Mesendoderm (in vitro differentiated cells): ENCODE data around the gene RIIAD1.

Source experiments
- DNase-seq: peaks from one replicate; pipeline ENCODE4 v3.0.0; 2013
- H2AK5ac ChIP-seq: 2 replicates; pipeline ENCODE4 v1.6.1; 2013; ENCODE audit warnings: low read length, inconsistent platforms
- H2BK120ac ChIP-seq: 2 replicates; pipeline ENCODE4 v1.6.1; 2013; ENCODE audit warnings: low read depth, mild to moderate bottlenecking, low read length, moderate library complexity, mixed read lengths
- H2BK15ac ChIP-seq: replicated peaks from 2 replicates; pipeline ENCODE4 v1.6.1; 2013; ENCODE audit warnings: low read depth, mild to moderate bottlenecking, moderate library complexity
- H2BK5ac ChIP-seq: 2 replicates; pipeline ENCODE4 v1.6.1; 2013; ENCODE audit warnings: low read length, inconsistent platforms
- H3K18ac ChIP-seq: 2 replicates; pipeline ENCODE4 v1.6.1; 2013; ENCODE audit warnings: mild to moderate bottlenecking, low read length, mixed read lengths
- H3K23ac ChIP-seq: one replicate; pipeline ENCODE4 v1.6.1; 2013; ENCODE audit warnings: low read length
- H3K27ac ChIP-seq: 2 replicates; pipeline ENCODE4 v1.5.1; 2013; ENCODE audit warnings: low read depth, mild to moderate bottlenecking, inconsistent platforms, low read length, moderate library complexity
- H3K27me3 ChIP-seq: 2 replicates; pipeline ENCODE4 v1.6.1; 2013; ENCODE audit warnings: low read length, control low read depth, mild to moderate bottlenecking, inconsistent platforms; ENCODE audit not compliant: insufficient read depth, poor library complexity
- H3K36me3 ChIP-seq: 2 replicates; pipeline ENCODE4 v1.6.1; 2013; ENCODE audit warnings: low read length, inconsistent platforms; ENCODE audit not compliant: control insufficient read depth, insufficient read depth
- H3K4ac ChIP-seq: one replicate; pipeline ENCODE4 v1.6.1; 2013; ENCODE audit warnings: low read depth, mild to moderate bottlenecking, low read length, moderate library complexity
- H3K4me1 ChIP-seq: 2 replicates; pipeline ENCODE4 v1.6.1; 2013; ENCODE audit warnings: low read depth, low read length, inconsistent platforms; ENCODE audit not compliant: control insufficient read depth
- H3K4me2 ChIP-seq: 2 replicates; pipeline ENCODE4 v1.6.1; 2013; ENCODE audit warnings: low read length
- H3K4me3 ChIP-seq: 2 replicates; pipeline ENCODE4 v1.5.1; 2013; ENCODE audit warnings: mild to moderate bottlenecking, low read length
- H3K56ac ChIP-seq: one replicate; pipeline ENCODE4 v1.6.1; 2013; ENCODE audit warnings: low read length
- H3K79me1 ChIP-seq: 2 replicates; pipeline ENCODE4 v1.6.1; 2013; ENCODE audit warnings: low read length, inconsistent platforms
- H3K79me2 ChIP-seq: 2 replicates; pipeline ENCODE4 v1.6.1; 2013; ENCODE audit warnings: mild to moderate bottlenecking, low read length; ENCODE audit not compliant: control insufficient read depth, insufficient read depth
- H3K9ac ChIP-seq: 2 replicates; pipeline ENCODE4 v1.6.1; 2013; ENCODE audit warnings: low read length, inconsistent platforms
- H4K5ac ChIP-seq: one replicate; pipeline ENCODE4 v1.6.1; 2013; ENCODE audit warnings: low read length
- H4K8ac ChIP-seq: one replicate; pipeline ENCODE4 v1.6.1; 2013; ENCODE audit warnings: low read depth, mild to moderate bottlenecking, control low read depth, low read length, moderate library complexity
- WGBS: extraction: QIAGEN DNeasy Blood & Tissue Kit; methylation state at CpG from one replicate; pipeline ENCODE4 v1.1.7; 2013; ENCODE audit warnings: low lambda C conversion rate, missing lambda C conversion rate; ENCODE audit not compliant: insufficient coverage; ENCODE audit errors: extremely low coverage; 5-methylcytosine and 5-hydroxymethylcytosine counted together

Gene RIIAD1

DNA sequence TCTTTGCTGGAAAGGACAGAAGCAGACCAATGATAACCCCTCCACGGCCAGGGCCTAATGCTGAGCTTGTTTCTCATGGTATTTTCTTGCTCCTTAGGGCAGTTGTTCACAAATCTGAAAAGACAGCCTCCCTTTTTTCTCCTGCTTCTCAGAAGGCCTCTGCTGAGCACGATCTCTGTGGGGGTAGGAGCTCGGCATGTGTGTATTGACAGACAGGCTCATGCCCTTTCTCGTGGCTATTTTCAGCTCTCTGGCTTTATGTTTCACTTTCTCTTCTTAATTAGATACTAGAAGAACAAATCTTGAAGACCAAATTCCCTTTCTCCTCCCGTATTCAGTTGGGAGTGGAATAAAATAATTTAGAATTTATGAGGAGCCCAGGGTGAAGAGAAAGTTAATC lies 768 bp upstream of the RIIAD1 start:
- Histone ChIP-seq H3K79me2 (no peaks in the 10 kb centered on the region), H4K5ac (no peak overlapping the region), H4K8ac (no peak overlapping the region), H3K4me2 (no peak overlapping the region), H3K4ac (no peak overlapping the region), H3K27me3 (peaks cover 16% of the 10 kb centered on the region), H3K18ac (no peak overlapping the region), H2AK5ac (no peak overlapping the region), H3K9ac (no peak overlapping the region), H3K79me1 (no peaks in the 10 kb centered on the region), H2BK5ac (no peak overlapping the region), H3K36me3 (no peaks in the 10 kb centered on the region), H3K4me3 (no peak overlapping the region), H3K4me1 (peaks cover 2% of the 10 kb centered on the region), H3K56ac (no peak overlapping the region), H2BK120ac (no peak overlapping the region), H3K23ac (no peak overlapping the region), H3K27ac (no peak overlapping the region), H2BK15ac (no peak overlapping the region)
- no peak for DNase-seq
- WGBS: no CpG with 5 or more reads among the region's 5 CpGs

DNA sequence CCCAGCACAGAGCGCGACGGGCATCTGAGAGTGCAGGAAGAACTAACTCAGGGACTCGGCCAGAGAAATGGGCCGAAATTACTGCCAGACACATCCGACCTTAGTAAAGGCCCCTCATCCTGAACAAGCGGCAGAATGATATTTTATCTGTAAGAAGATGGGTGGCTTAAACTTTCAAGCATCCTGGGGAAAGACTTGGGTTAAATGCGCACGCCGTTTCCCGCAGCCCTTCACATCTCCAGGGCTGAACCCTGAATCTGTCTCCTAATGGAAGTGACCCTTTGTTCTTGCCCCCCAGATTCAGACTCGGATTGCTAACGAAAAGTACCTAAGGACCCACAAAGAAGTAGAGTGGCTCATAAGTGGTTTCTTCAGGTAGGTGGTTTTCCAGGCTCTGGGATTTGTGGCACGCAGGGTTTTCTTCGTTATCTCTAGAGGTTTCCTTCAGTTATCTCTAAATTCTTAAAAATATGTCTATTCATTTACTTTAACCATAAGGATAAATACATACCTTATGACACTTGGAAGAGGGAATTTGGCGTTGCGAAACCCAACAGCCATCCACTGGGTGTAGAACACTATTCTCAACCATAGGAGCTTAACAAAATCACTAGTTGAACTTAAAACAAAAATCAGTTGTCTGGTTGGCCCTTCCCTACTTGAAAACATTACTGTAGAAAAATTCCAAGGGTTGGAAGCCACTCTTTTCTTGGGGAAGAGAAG lies 627 bp downstream of the RIIAD1 start:
- H3K4me2 ChIP-seq: peak overlapping the region; percentile 40
- H2BK15ac ChIP-seq: no peak overlapping the region
- no peak overlapping the region for H4K8ac ChIP-seq
- no peak overlapping the region for H3K23ac ChIP-seq
- H3K9ac ChIP-seq: no peak overlapping the region
- peaks cover 16% of the 10 kb centered on the region for H3K27me3 ChIP-seq
- H3K4me1 ChIP-seq: peaks cover 2% of the 10 kb centered on the region
- no CpG with 5 or more reads among the region's 17 CpGs for WGBS
- no peak overlapping the region for H3K56ac ChIP-seq
- DNase-seq: no peak
- no peaks in the 10 kb centered on the region for H3K79me1 ChIP-seq
- H3K36me3 ChIP-seq: no peaks in the 10 kb centered on the region
- no peak overlapping the region for H2BK5ac ChIP-seq
- H2BK120ac ChIP-seq: no peak overlapping the region
- no peak overlapping the region for H3K18ac ChIP-seq
- no peak overlapping the region for H3K27ac ChIP-seq
- H3K79me2 ChIP-seq: no peaks in the 10 kb centered on the region
- H3K4ac ChIP-seq: no peak overlapping the region
- H4K5ac ChIP-seq: no peak overlapping the region
- no peak overlapping the region for H3K4me3 ChIP-seq
- no peak overlapping the region for H2AK5ac ChIP-seq

DNA sequence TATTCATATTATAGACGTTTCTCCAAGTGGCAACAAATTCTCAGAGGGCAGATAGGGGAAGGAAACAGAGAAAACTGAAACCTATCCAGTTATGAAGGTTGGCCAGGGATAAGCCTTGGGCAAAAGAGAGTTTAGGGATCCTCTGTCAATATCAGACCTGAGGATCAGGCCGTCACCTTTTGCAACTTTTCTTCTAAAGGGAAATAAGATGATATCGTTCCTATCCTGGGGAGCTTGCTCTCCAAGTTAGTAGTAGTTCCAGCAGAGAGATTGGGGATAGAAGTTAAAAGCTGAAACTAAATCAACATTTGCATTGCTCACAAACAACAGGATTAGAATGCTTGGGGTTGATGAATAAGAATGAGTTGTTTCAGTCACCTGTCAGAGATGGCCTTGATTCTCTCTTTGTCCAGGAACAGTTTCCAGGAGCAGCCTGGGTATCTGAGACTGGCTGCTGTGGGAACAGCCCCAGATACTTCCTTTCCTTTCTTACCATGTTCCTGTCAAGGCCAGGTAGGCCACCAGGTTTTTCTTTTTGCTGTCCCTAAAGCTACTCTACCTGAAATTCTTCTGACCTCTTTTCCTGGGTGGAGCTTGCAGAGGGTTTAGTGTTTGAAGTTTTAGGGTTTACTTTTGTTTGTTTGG lies 2.5 kb downstream of the RIIAD1 start:
- H3K36me3 ChIP-seq: no peaks in the 10 kb centered on the region
- no peak overlapping the region for H3K9ac ChIP-seq
- H2BK120ac ChIP-seq: no peak overlapping the region
- no peak overlapping the region for H3K4me3 ChIP-seq
- H3K56ac ChIP-seq: no peak overlapping the region
- no peak overlapping the region for H3K4me2 ChIP-seq
- H4K8ac ChIP-seq: no peak overlapping the region
- H4K5ac ChIP-seq: no peak overlapping the region
- H3K4me1 ChIP-seq: peaks cover 3% of the 10 kb centered on the region
- no peak overlapping the region for H3K23ac ChIP-seq
- H3K27ac ChIP-seq: no peak overlapping the region
- no peak for DNase-seq
- no CpG with 5 or more reads among the region's 3 CpGs for WGBS
- H2BK15ac ChIP-seq: no peak overlapping the region
- H3K27me3 ChIP-seq: peaks cover 16% of the 10 kb centered on the region
- H2AK5ac ChIP-seq: no peak overlapping the region
- H3K79me2 ChIP-seq: no peaks in the 10 kb centered on the region
- no peak overlapping the region for H3K4ac ChIP-seq
- H3K79me1 ChIP-seq: no peaks in the 10 kb centered on the region
- no peak overlapping the region for H2BK5ac ChIP-seq
- no peak overlapping the region for H3K18ac ChIP-seq

DNA sequence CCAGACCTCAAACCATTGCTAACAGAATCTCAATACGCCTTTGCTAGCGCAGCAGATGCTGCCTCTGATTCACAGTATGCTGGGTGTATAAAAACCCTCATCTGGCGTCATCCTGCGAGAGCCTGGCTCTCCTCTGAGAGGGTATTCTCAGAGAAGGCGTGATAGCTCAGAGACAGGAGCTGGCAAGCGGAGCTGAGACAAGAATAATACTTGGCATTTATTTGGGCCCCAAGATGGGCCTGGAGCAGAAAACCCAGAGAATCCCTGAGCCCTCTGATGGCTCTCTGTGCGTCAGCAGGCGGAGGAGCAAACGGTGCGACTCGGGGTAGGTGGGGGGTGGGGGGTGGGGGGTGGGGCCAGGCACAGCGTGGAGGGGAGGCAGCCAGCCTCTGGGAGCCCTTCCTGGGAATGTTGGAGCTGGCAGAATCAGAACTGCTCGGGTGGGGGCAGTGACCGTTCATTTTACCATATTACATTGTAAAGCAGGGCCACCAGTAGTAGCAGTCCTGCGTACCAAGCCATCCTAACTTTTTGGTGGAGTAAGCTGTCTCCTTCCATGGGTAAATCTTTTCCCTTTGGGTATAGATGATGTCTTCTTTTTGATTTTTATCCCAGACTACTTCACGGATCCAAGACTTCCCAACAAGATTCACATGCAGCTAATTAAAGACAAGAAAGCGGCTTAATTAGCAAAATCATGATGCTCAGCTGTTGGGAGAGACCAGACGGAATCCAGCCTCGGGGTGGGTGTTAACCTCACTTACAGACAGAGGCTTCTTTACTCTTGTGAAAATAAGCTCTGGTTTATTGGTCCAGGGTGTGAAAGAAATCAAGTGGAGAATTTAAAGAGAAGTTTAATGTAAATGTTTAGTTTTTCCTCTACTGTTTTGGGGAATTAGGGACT lies 7.1 kb downstream of the RIIAD1 start:
- DNase-seq: peak; percentile 62
- no CpG with 5 or more reads among the region's 19 CpGs for WGBS
- H2BK15ac ChIP-seq: no peak overlapping the region
- no peak overlapping the region for H3K23ac ChIP-seq
- no peak overlapping the region for H4K5ac ChIP-seq
- no peak overlapping the region for H2BK5ac ChIP-seq
- H3K36me3 ChIP-seq: no peaks in the 10 kb centered on the region
- no peaks in the 10 kb centered on the region for H3K27me3 ChIP-seq
- H3K79me2 ChIP-seq: no peaks in the 10 kb centered on the region
- peak overlapping the region; percentile 1 for H3K56ac ChIP-seq
- no peak overlapping the region for H3K4me3 ChIP-seq
- H3K18ac ChIP-seq: no peak overlapping the region
- no peak overlapping the region for H3K4ac ChIP-seq
- H4K8ac ChIP-seq: no peak overlapping the region
- H3K9ac ChIP-seq: no peak overlapping the region
- no peaks in the 10 kb centered on the region for H3K79me1 ChIP-seq
- no peak overlapping the region for H3K27ac ChIP-seq
- no peak overlapping the region for H2BK120ac ChIP-seq
- H2AK5ac ChIP-seq: no peak overlapping the region
- peaks cover 1% of the 10 kb centered on the region for H3K4me1 ChIP-seq
- no peak overlapping the region for H3K4me2 ChIP-seq

DNA sequence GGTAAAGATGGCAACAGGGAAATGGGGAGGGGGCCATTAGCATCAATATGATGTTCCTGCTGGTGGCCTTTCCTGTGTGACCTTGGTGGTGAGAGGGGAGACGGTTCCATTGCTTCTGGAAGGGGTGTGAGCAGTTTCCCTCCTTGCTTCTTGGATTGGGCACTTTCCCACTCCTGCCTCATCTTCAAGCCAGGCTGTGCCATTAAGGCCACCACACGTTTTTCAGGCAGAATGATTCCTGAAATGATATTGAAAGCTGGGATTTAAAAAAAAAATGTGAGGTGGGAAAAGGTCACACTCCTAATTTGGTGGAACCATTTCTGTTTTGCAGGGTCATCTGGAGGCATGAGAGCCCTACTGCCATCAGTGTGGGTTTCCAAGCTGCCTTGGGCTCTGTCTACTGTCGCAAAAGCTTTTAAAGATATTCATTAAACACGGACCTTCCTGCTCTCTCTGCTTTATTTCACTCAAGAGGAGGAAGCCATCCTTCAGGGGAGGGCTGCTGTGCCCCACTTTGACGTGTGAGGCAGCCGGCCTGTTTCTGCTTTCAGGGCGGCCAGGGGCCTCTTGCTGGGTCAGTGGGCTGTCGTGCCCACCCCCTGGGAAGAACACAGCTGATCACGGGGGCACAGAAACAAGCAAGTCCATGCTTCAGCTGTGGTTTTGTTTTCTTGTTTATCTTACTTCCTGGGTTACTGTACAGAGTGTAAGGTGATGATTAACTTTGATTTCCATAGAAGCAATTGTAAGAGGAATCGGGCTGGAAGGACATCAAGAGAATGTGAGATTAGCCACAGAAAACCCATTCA lies 8.0 kb downstream of the RIIAD1 start:
- Histone ChIP-seq H3K79me2 (no peaks in the 10 kb centered on the region), H2AK5ac (no peak overlapping the region), H3K23ac (no peak overlapping the region), H3K27ac (no peak overlapping the region), H3K36me3 (no peaks in the 10 kb centered on the region), H2BK120ac (no peak overlapping the region), H3K4ac (no peak overlapping the region), H4K8ac (no peak overlapping the region), H4K5ac (no peak overlapping the region), H2BK5ac (no peak overlapping the region), H3K4me3 (no peak overlapping the region), H3K56ac (no peak overlapping the region), H2BK15ac (no peak overlapping the region), H3K9ac (no peak overlapping the region), H3K4me2 (no peak overlapping the region), H3K18ac (no peak overlapping the region), H3K27me3 (no peaks in the 10 kb centered on the region), H3K4me1 (peaks cover 1% of the 10 kb centered on the region), H3K79me1 (no peaks in the 10 kb centered on the region)
- WGBS: no CpG with 5 or more reads among the region's 10 CpGs
- DNase-seq: no peak
